Activated T-cell treated with anti-CD3 and anti-CD28 coated beads for 48 hours (primary cell): ENCODE results near the gene IFITM10.

Experiments used
- DNase-seq: peaks from one replicate; pipeline ENCODE4 v3.0.0-alpha.2; 2020; ENCODE audit warnings: low read depth

Gene IFITM10

GRCh38 chr11:1750481-1750839 lies at the start of gene IFITM10:
IFITM10 (minus strand) TSS chr11:1750595; CDS start chr11:1750442, 153 bp downstream.
- no peak for DNase-seq

GRCh38 chr11:1797391-1798125 lies 47.2 kb upstream of the IFITM10 start:
- DNase-seq = no peak

GRCh38 chr11:1796413-1797011 lies 46.1 kb upstream of the IFITM10 start:
- no peak for DNase-seq

- DNase-seq = no peak
These were observed 42.7 kb upstream of the IFITM10 start for GRCh38 chr11:1793081-1793480.

- DNase-seq = no peak
These were observed 42.1 kb upstream of the IFITM10 start for GRCh38 chr11:1792461-1792860.

- DNase-seq = no peak
These were observed 41.5 kb upstream of the IFITM10 start for GRCh38 chr11:1791912-1792311.

GRCh38 chr11:1786466-1786865 lies 36.1 kb upstream of the IFITM10 start:
- DNase-seq = no peak

- no peak for DNase-seq
These were observed 35.5 kb upstream of the IFITM10 start for GRCh38 chr11:1785749-1786413.

GRCh38 chr11:1784761-1785650 lies 34.6 kb upstream of the IFITM10 start:
- DNase-seq = no peak

GRCh38 chr11:1783725-1784529 lies 33.5 kb upstream of the IFITM10 start:
- DNase-seq = no peak

- DNase-seq = no peak
These were observed 32.7 kb upstream of the IFITM10 start for GRCh38 chr11:1782831-1783724.

- DNase-seq = no peak
These were observed 31.7 kb upstream of the IFITM10 start for GRCh38 chr11:1782031-1782590.

- DNase-seq = no peak
These were observed 31.2 kb upstream of the IFITM10 start for GRCh38 chr11:1781593-1781975.

- DNase-seq = no peak
These were observed 30.6 kb upstream of the IFITM10 start for GRCh38 chr11:1780700-1781592.

GRCh38 chr11:1779806-1780699 lies 29.7 kb upstream of the IFITM10 start:
- DNase-seq = no peak

- no peak for DNase-seq
These were observed 28.8 kb upstream of the IFITM10 start for GRCh38 chr11:1779034-1779805.
